Colon (tissue), 2 donors: ENCODE results near the gene RFLNA.

Source experiments
- FAIRE-seq: peaks from 2 replicates; lab custom pipeline; 2012; peaks lifted over from hg19 to GRCh38; lab: Jason Lieb, UNC
- donor health status: control.
- donor health status: control.

Gene RFLNA

DNA sequence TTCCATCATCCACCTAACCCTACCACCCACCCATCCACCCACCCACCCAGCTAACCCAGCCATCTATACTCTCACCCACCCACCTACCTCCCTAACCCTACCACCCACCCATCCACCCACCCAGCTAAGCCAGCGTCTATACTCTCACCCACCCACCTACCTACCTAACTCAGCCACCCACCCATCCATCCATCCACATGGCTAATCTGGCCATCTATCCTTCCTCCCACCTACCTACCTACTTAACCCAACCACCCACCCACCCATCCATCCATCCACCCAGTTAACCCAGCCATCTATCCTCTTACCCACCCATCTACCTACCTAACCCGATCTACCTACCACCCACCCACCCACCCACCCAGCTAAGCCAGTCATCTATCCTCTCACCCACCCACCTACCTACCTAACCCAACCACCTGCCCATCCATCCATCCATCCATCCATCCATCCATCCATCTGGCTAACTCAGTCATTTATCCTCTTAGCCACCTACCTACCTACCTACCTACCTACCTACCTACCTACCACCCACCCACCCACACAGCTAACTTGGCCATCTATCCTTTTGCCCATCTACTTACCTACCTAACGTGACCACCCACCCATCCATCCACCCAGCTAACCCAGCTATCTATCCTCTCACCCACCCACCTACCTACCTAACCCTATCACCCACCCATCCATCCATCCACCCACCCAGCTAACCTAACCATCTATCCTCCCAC, 44.1 kb downstream of the RFLNA start:
- no peak for FAIRE-seq

DNA sequence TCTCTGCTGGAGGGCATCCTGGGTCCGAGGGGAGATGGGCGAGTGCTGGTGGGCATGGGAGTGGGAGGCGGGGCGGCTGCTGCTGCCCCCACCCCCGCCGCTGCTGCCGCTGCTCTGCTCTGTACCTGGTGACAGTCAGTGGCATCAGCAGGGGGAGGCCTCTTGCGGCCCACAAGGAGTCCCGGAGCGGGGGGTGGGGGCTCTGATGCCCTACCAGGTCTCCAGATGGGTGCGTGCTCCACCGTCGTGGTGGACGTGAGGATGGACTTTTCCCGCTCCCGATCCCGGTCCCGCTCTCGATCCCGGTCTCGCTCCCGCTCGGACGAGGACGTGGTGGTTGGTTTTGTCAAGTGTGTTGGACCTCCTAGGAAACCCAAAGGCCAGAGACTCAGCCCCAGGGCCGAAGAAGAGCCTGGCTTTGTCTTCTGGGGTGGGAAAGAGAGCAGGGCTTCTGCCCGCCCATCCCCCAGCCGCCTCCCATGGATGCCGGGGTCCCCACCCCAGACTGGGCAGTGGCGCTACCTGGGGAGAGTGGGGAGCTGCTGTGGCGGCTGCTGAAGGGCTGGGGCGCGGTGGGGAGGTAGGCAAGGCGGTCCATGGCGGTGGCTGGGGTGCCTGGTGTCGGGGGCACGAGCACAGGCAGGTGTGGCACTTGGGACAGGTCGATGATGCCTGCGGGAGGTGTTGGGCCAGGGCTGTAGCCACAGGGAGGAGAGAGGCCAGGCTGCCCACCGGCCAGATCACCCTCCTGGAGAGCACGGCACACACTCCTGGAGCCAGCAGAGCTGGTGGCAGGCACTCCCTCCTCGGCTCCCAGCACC, 45.4 kb downstream of the RFLNA start:
- FAIRE-seq = no peak

DNA sequence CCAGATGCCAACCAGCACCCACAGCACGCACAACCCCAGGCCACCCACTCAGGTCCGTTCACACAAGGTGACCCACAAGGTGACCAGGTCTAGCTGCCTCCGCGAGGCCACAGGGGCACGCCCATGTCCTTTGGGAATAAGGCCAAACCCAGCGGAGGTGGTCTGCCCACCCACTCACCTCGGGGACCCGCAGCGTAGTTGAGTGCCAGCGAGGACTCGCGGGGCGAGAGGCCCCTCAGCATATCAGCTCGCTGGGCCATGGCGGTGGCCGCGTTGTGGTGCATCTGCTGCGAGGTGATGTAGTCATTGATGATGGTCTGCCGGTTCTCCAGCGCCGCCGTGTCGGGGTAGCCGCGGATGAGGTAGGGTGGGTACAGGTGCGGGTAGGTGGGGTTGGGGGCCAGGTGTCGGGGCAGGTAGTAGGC, 46.8 kb downstream of the RFLNA start:
- no peak for FAIRE-seq

DNA sequence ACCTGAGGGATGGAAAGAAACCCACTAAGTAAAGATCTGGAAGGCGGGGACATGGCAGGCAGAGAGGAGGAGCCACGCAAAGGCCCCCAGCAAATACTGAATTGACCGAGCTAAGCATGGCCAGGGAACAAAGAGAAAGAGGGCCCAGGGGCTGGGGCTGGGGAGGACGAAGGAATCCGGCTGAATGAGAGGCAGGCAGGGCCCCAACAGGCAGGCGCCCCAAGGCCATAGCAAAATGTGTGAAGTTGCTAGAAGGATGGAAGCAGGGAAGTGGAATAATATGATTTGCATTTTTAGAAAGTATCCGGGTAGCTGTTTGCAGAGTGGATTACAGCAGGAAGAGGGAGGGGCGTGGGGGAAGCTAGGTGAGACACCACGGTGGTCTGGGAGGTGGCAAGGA, 49.1 kb downstream of the RFLNA start:
- FAIRE-seq = no peak

DNA sequence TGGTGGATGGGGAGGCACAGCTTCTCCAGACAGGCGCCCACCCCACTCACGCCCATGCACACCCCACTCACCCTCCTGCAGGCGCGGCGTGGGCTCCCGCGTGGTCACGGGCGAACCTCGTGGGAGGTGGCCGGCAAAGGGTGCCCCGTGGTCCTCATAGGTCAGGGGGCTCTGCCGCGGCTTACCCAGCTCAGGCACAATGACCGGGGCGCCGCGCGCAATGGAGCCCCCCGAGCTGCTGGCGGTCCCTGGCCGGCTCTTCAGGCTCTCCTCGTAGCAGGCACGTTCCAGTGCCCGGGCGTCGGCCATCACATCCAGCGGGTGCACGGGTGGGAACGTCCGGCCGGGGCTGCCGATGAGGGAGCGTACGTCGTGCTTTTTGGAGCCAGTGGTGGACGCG, 49.6 kb downstream of the RFLNA start:
- FAIRE-seq = no peak

DNA sequence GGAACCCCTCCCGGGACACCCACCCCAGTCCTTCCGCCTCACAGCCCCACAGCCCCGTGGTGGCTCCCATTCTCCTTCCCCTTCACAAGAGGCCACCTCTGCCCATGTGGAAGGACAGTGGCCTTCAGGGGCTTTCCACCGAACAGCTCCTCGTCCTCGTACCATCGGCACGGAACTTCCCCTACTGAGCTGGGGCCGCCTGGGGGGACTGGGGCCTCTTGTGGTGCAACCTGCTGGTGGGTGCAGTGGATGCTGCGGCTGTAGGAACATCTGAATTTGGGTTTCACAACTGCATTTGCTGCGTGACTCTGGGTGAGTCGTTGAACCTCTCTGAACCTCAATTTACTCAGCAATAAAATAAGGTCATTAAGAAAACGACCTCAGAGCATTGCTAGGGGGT, 50.9 kb downstream of the RFLNA start:
- no peak for FAIRE-seq

DNA sequence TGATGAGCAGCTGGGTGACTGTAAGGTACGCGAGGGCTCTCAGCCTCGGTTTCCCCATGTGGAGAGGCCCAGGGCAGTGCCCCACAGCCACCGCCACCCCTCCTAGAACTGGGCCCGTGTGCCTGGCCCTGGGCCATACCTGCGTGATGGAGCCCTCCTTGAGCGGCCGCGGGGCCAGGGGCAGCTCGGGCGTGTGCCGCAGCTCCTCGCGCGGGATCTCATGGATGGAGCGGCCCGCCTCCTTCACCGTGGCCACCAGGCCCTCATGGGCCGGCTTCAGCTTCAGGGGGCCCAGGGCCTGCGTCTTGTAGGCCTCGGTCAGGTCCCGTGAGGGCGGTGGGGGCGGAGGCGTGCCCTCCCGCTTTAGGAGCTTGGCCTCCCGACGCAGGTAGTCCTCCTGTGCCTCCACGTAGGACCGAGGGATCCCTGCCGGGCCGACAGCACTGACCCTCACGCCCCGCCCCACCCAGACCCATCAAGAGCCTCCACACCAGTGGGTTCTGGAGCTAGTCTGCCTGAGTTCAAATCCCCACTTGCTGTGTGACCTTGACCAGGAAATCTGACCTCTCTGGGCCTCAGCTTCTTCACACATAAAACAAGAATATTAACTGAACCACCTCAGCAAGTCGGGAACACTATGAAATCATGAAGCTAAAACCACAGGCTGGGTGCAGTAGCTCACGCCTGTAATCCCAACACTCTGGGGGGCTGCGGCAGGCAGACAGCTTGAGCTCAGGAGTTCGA, 51.7 kb downstream of the RFLNA start:
- no peak for FAIRE-seq

DNA sequence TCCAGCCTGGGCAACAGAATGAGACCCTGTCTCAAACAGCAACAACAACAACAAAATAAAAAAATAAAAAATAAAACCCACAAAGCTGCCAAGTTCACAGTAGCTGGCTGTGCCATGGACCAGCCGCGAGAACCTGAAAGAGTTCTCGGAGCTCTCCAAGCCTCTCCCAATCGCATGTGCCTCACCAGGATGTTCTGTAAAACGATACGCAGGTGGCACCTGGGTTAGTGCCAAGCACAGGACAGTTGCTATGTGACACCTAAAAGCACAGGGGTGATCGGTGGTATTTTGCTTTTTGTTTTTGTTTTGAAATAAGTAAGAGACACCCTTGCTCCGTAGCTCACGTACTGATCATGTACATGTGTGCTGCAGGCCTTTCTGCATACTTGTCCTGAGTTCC, 52.4 kb downstream of the RFLNA start:
- FAIRE-seq = no peak

DNA sequence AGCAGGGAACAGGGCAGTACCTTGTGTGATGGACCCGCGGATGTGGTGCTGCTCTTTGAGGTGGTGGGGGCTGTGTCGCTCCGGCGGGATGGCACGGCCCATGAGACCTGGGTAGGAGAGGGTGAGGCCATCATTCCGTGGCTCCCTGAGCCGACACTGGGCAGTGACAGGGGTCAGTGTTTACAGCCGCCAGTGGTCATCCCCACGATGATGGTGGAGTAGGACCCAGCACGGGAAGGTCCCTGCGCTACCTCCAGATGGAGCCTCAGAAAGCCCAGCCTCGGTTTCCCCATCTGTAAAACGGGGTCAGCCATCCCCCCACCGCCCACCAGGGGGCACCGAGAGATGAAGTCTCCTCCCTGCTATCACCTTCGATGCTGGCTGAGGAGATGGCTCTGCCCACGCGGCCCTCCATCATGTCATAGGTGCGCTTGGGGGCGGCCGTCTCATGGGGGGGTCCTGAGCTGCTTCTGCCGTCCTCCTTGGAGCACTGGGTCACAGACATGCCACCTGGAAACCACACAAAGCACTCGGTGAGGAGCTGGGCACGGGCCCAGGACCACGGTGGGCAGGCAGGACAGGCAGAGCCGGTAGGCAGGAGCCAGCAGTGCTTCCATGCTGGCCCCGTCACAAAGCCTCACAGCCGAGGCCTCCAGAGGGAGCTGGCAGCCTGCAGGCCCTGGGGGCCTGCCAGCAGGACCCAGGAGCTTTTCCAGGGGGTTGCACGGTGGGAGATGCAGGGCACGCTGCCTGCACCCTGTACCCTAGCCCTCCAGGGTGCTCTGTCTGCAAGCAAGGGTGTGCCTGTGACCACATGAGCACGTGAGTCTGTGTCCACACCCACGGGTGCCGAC, 53.1 kb downstream of the RFLNA start:
- no peak for FAIRE-seq

DNA sequence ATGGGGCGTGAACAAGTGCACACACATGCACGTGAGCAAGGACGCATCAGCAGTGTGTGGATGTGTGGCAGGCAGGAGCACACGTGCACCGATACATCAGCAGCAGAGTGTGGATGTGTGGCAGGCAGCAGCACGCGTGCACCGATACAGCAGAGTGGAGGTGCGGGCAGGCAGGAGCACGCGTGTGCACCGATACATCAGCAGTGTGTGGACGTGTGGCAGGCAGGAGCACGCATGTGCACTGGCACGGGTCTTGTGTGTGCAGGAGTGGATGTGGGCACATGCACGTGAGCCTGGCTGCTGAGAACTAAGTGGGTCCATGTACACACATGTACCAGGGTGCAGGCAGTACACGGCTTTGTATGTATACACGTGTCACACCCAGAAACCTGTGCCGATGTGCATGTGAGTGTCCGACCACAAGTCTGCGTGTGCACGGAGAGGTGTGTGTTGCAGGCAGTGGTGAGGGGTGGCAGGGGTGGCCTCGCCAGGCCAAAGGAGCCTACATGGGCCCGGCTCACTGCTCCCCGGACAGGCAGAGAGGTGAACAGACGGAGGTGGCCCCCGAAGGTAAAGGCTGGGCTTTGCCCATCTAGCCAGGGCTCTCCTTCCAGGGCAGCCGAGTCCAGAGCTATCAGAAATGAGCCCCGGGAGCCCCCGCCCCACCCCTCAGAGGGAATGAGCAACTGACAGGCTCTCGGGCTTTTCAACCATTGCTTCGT, 53.9 kb downstream of the RFLNA start:
- no peak for FAIRE-seq

DNA sequence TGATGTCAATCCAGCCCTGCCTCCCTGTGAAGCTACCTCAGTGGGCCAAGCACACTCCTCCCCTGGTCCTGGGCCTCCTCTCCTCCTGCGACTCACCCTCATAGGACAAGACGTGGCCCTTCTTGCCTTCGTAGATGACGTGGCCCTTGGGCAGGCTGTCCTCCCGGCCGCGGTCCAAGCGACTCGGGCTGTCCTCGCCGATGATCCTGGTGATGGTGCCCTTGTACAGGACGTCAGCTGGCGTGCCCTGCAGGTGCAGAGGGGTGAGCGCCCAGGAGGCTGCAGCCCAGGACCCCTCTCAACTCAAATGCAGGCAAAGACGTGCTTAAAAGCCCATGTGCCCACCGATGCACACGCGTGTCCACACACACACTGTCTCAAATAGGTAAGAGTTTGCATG, 55.6 kb downstream of the RFLNA start:
- FAIRE-seq = no peak

DNA sequence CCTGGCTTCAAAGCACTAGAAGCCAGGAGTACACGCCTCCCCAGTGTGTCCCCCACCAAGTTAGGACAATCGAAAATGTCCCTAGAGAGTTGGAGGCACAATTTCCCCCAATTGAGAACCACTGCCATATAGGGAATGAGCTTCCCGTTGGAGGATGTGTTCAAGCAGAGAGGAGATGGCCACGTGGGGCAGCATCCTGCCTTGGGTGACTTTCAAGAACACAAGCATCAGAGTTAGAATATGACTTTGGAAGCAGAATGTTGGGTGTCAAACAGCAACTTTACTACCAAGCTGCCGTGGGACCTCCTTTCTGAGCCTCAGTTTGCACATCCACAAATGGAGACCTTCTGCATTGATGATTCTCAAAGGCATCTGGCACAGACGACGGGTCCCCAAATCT, 56.5 kb downstream of the RFLNA start:
- FAIRE-seq = no peak

DNA sequence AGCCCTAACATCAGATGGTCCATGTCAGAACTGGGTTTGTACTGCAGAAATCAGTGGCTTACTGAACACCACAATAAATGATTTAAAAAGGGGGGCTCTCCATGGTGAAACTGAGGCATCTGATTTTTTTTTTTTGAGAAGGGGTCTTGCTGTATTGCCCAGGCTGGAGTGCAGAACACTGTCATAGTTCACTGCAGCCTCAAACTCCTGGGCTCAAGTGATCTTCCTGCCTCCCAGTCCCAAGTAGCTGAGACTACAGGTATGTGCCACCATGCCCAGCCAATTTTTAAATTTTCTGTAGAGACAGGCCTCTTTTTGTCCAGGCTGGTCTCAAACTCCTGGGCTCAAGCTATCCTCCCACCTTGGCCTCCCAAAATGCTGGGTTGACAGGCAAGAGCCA, 57.4 kb downstream of the RFLNA start:
- FAIRE-seq = no peak

DNA sequence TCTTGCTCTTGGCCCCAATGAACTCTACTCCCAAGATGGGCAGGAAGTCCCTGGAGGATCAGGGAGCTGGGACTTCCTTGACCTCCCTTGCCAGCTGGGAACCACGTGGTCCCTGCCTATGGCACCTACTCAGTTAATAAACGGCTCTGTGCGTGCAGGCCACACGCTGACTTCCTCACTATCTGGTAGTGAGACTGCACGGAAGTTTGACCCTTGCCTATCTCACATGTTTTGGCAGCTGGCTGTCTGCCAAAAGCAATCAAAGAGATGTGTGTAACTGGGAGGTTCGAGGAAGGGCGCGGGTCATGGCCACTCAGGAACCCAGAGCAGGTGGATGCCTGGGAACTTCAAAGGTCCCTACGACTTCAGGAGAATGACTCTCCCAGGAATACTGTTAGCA, 57.9 kb downstream of the RFLNA start:
- no peak for FAIRE-seq

DNA sequence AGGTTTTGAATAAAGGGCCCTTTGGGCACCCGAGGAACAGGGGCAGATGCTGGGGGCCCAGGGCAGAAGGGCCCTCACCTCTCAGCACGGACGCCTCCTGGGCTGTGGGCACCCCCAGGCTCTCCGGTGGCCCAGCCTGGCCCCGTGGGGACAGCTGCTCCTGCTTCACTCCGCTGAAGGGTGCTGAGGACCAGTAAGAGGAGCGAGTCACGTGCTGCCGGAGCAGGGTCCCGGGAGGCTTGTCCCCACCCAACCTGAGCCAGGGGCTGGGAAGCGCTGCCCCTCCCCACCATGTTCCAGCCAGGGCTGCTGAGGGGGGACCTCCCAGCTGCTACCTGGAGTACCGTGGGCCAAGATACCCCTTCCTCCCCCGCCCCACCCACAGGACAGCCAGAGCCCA, 59.5 kb downstream of the RFLNA start:
- FAIRE-seq = no peak

DNA sequence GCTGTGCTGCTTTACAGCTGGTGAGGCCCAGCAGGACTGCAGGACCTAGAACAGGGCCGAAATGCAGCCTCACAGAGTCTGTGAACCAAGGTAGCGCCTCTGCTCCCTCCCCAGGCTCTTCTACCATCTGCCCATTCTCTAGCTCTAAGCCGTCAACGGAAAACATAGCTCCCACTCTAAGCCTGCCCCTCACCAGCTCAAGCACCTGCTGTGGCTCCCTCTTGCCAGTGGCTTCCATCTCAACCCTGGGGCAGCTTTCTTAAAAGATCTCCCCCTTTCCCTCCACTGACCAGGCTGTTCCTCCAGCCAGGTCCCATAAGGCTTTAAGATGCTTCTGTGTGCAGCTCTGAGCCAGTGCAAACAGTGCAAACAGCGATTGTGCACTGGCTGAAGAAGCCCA, 61.3 kb downstream of the RFLNA start:
- FAIRE-seq = no peak

DNA sequence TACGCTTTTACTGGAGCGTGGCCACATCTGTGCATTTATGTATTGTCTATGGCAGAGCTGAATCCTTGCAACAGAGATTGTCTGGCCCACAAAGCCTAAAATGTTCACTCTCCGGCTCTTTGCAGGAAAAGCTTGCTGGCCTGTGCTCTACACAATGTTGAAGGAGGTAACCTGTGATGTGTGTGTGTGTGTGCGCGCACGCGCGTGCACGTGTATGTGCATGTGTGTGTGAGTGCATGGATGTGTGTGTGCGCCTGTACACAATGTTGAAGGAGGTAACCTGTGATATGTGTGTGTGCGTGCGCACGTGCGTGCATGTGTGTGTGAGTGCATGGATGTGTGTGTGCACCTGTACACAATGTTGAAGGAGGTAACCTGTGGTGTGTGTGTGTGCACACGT, 62.7 kb downstream of the RFLNA start:
- FAIRE-seq = no peak

DNA sequence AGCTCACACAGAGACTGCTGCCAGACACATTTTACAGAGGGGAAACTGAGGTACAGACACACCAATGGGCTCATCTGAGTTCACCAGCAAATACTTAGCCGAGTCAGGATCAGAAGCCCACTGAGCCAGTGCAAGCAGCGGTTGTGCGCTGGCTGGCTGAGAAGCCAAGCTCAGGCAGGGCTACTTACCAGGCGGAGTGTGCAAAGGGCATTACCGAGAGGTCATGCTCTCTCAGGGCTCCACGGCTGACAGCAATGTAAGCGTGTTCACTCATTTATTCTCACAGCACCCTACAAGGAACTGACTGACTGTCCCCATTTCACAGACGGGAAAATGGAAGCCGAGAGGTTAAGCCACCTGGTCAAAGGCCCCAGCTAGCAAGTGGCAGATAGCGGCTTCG, 63.7 kb downstream of the RFLNA start:
- FAIRE-seq = no peak

DNA sequence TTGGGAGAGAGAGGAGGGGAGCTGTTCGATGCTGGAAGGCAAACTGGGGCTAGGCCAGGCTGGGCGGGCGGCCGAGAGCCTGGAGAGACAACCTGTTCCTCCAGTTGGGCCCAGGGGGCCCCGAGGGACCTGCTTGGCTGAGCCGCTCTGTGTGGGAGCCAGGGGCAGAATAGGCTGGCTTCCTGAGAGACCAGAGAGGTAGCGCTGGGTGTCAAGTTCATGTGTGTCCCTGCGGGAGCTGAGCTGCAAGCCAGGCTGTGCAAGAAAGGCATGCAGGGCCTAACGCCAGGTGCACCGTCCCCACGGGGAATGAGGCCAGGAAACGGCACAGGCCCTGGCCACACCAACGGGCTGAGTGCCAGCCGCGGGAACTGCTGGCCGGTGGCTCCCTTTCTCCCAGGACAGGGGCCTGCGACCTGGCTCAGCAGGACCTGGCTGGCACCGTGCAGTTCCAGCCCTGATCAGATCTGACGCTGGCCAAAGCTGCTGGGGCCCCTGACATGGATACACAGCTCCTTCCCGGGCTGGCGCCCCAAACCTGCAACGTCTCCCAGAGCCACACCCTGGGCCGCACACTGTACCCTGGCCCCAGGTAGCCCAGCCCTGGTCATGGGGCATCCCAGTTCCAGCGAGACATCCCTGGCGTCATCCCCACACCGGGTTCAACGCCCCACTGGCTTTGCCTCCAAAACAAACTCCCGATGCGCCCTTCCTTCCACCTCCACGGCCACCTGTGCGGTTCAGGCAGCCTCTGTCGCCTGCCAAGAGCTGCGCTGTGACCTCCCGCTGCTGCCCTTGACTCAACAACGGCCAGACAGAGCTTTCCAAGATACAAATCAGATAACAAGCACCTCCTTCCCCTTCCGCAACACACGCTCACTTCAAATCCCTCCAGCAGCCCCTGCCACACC, 65.0 kb downstream of the RFLNA start:
- FAIRE-seq = no peak
